NOMO-1 treated with DMSO at 0.1 percent for 48 hours (cell line): ENCODE measurements around the gene TJAP1.
"Not testable (repeated sequence)": the region's sequence is repeated elsewhere in the genome, so short reads cannot be mapped to it uniquely, and the experiment has no call there.

ENCODE experiments used
- DNase-seq: peaks from one replicate; lab custom pipeline; 2025; ENCODE audit not compliant: unreplicated experiment; lab: John Stamatoyannopoulos, UW

The TJAP1 gene

DNA sequence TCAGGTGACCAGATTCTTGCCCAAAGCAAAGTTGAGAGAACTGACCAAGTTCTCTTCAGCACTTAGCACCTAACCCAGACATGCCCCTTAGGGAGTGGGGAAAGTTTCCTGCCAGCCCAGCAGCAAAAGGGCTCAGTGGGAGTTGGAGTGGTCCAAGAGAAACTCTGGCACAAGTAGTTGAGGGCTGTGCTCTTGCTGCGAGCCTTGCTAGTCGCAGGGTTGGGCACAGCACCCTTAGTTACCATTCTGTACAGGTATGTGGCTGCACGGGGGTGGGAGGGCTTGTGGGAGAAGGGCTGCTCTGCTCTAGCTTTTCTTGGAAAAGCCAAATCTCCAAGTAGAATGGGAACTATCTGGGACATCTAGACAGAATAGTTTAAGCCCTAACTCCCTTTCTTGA, 45.9 kb downstream of the TJAP1 start:
- DNase-seq: no peak

DNA sequence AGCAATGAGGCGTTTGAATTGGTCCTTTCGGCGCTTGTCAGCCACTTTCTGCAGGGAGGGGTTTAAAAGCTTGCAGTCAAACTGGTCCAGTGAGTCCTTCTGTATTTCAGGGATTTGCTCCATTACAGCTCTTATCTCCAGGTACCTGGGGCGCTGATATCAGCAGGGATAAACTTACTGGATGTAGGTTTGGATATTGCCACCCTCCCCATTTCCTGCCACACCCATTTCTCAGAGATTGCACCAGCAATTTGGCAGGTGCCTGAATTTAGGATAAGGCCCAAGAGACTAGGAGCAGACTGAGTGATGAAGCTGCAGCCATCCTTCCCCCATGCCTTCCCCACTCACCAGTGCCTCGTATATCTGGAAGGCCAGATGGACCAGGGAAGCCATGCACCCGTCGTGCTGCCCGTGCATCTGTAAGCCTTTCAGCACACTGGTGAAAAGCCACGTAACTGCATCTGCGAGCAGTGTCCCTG, 47.2 kb downstream of the TJAP1 start:
- no peak for DNase-seq

DNA sequence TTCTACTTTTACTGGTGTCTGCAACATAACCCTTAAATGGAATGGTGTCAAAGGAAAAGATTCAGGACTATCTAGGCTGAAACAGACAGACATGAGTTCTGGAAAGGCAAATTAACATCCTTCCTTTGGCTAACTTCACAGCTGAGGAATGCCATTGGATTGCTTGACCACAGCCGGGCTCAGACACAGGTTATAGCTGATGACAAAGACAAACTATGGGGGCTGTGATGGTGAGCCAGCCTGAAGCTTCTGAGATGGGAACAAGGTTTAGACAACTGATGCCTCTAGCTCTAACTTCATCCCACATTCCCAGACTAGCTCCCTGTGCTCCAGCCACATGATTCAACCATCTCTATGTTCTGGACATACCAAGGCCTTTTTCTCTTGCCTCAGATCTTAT, 54.8 kb downstream of the TJAP1 start:
- no peak for DNase-seq

DNA sequence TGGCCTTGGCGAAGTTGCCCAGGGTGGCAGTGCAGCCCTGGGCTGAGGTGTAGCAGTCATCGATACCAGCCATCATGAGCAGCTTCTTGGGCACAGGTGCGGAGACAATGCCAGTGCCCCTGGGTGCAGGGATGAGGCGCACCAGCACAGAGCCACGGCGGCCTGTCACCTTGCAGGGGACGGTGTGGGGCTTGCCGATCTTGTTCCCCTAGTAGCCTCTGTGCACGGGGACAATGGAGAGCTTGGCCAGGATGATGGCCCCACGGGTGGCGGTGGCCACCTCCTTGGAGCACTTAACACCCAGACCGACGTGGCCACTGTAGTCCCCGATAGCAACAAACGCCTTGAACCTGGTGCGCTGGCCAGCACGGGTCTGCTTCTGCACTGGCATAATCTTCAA, 61.6 kb downstream of the TJAP1 start:
- not testable (repeated sequence) for DNase-seq

DNA sequence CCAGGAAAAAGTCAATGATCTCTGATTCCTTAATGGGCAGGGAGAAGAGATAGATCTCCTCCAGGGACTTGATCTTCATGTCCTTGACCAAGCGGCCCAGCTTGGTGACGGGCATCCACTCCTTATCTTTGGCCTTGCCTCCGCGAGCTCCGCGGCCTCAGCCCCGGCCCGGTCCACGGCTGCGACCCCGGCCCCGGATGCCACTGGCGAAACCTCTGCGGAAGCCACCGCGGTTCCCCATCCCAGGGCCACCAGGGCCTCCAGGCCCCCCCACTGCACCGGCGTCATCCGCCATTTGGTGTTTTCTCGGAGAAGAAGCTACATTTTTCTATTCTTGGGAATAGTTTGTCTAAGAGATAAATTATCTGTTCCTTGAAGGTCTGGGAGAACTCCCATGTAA, 62.0 kb downstream of the TJAP1 start:
- not testable (repeated sequence) for DNase-seq

- DNase-seq: no peak
These were observed 63.1 kb downstream of the TJAP1 start for GRCh38 chr6:43540507-43540906.

DNA sequence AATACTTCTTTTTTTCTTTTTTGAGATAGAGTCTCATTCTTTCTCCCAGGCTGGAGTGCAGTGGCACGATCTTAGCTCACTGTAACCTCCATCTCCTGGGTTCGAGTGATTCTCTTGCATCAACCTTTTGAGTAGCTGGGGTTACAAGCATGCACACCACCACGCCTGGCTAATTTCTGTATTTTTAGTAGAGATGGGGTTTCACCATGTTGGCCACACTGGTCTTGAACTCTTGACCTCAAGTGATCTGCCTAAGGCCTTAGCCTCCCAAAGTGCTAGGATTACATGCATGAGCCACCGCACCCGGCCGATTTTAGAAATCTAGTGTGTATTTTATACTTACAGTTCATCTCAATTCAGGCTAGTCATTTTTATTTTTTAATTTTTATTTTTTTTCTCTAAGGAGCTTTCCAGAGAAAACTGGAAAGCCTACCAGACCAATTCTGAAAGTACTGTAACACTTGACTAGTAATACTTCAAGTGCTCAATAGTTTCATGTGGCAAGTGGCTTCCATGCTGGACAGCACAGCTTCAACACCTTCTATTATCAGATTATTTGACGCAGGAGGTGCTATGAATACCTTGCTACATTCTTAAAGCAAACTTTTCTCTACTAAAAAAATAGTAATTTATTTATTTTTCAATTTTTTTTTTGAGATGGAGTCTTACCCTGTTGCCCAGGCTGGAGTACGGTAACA, 64.6 kb downstream of the TJAP1 start:
- no peak for DNase-seq

- no peak for DNase-seq
These were observed 67.1 kb downstream of the TJAP1 start for GRCh38 chr6:43544461-43544860.

- DNase-seq: no peak
These were observed 69.9 kb downstream of the TJAP1 start for GRCh38 chr6:43547222-43547621.
